Head of caudate nucleus (tissue), 42 donors: ENCODE measurements around the gene SLC2A9.
"Not testable (repeated sequence)": the region's sequence is repeated elsewhere in the genome, so short reads cannot be mapped to it uniquely, and the experiment has no call there.

Source experiments
- DNase-seq, 42 donors: peaks; one replicate each; pipeline versions ENCODE4 v3.0.0 to v3.0.0-alpha.2; 2020 to 2021; ENCODE audit warnings: mixed read lengths in 7 of 42
- intact Hi-C: fragments of 100-400 bp; cut with DNase I; formaldehyde crosslinking; loops from one replicate; pipeline ENCODE4 v1.15.0; 2022

SLC2A9 gene

DNA sequence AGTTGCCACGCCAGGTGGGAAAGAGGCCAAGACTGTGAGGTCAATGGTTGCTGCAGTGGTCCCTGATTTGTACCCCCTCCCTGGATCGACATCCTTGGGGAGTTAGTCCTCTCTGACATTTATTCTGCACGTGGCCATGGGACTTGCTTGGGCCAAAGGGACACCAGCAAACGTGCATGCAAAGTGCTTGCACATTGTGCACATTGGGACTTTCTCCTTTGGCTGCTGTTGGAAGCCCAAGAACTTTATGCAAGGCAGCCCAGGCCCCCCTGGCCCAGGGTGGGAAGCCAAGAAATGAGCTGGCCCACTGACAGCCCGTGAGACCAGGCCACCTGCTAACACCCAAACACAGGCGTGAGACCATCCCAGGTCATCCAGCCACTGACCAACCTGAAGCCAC, 38.1 kb downstream of the SLC2A9 start:
- peak in 1 of 42 donors; percentile 36 for DNase-seq
- intact Hi-C loops, result no loop called here

DNA sequence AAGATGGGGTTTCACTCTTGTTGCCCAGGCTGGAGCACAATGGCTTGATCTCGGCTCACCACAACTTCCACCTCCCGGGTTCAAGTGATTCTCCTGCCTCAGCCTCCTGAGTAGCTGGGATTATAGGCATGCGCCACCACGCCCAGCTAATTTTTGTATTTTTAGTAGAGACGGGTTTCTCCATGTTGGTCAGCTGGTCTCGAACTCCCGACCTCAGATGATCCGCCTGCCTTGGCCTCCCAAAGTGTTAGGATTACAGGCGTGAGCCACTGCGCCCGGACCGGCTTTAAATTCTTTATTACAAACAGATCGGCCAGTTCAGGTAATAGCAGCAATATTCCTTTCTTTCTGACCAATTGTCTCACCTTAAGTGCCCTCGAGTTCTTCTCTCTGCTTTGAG, 39.4 kb downstream of the SLC2A9 start:
- DNase-seq, result peak in 1 of 42 donors; percentile 37

DNA sequence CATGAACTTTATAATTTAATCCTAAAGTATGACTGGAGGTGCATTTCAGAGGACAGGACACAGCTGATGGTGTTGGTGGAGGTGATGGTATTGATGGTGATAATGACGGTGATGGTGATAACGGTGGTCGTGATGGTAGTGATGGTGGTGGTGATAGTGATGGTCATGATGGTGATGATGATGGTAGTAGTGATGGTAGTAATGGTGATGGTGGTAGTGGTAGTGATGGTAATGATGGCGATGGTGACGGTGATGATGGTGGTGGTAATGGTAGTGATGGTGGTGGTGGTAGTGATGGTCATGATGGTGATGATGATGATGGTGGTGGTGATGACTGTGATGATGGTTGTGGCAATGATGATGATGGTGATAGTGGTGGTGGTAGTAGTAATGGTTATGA, 40.4 kb downstream of the SLC2A9 start:
- intact Hi-C loops, result no loop called here

More for the DNA sequence above, 39.4 kb downstream of the SLC2A9 start:
- intact Hi-C loops, result not testable (repeated sequence)

DNA sequence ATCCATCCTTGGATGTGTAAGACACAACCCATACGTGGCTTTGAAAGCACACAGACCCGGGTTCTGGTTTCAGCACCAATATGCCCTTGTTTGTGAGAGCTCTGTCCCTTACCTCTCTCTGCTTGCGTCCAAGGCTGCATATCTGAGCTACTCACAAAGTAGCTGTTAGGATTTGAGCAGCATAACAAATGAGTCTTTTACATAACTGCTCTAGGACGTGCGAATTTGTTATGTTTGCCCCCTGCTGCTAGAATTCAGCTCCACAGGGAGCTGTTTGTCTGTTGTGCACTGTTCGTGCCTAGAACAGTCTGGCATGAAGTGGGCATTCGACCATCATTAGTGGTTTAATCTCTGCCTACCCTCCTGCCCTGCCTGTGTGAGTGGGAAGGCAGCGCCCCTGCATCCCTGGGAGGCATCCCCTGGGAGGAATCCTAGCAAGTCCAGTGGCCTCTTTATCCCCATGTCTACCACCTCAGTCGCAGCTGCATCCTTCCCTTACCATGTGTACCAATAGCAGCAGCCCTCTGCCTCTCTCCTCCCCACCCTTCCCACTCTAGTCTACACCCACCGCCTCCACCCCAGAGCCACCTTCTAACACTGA, 42.1 kb downstream of the SLC2A9 start:
- intact Hi-C loops, result no loop called here
- peak in 3 of 42 donors; percentile 11 to 42 (median 16) for DNase-seq

More for the DNA sequence above, 40.4 kb downstream of the SLC2A9 start:
- no peak for DNase-seq

GRCh38 chr4:9977518-9978031, 43.7 kb downstream of the SLC2A9 start:
- peak in 1 of 42 donors; percentile 12 for DNase-seq
- intact Hi-C loops, result no loop called here

- intact Hi-C loops, result no loop called here
- DNase-seq, result peak in 1 of 42 donors; percentile 26
Observed at GRCh38 chr4:9976781-9977180, 44.5 kb downstream of the SLC2A9 start.

GRCh38 chr4:9976293-9976692, 45.0 kb downstream of the SLC2A9 start:
- intact Hi-C loops, result no loop called here

GRCh38 chr4:9971711-9972110, 49.6 kb downstream of the SLC2A9 start:
- intact Hi-C loops, result no loop called here
- peak in 1 of 42 donors; percentile 16 for DNase-seq

More at GRCh38 chr4:9976293-9976692, 45.0 kb downstream of the SLC2A9 start:
- DNase-seq, result no peak

GRCh38 chr4:9970399-9971011, 50.8 kb downstream of the SLC2A9 start:
- intact Hi-C loops, result no loop called here
- peak in 1 of 42 donors; percentile 33 for DNase-seq

DNA sequence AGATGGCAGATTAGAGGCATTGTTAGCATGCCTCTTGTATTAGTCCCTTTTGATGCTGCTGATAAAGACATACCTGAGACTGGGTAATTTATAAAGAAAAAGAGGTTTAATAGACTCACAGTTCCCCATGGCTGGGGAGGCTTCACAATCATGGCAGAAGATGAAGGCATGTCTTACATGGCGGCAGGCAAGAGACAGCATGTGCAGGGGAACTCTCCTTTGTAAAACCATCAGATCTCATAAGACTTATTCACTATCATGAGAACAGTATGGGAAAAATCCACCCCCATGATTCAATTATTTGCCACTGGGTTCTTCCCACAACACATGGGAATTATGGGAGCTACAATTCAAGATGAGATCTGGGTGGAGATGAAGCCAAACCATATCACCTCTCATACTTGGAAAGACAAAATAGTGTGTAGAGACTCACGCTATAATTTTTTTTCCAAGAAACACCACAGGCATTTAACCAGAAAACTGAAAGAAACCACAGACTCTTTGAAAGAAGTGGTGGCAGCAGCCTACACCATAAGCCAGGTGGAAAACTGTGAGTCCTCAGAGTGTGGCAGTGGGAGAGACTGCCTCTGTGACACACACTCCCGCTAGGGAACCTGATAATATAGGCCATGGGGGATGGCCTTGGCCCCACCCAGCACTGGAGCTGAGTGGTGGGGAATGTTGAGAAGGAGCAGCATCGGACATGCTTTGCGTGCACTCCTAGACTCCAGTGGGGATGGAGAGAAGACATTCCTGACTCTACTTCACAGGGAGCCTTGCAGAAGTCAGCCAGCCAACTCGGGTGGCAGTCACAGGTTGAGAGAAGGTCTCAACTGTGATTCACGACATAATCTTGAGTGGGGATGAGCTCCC, 51.5 kb downstream of the SLC2A9 start:
- intact Hi-C loops, result no loop called here
- peak in 1 of 42 donors; percentile 17 for DNase-seq

DNA sequence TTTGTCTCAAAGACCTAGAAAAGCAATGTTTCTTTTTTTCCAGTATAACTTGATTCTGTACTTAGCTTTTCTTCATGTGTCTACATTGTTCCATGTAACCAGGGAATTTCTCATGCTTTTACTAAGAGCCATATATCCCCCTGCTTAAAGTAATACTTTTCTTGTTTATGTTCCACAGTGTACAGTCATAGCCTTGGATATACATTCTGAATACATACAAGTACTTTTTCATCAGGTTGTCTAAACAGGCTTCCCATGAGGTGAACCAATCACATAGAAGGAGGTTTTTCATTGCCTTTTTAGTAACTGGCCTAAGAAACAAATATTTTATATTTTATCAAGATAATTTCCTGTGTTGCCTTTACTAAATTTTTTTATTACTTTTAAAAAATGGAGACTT, 52.8 kb downstream of the SLC2A9 start:
- intact Hi-C loops, result no loop called here
- DNase-seq, result no peak

- intact Hi-C loops, result no loop called here
- DNase-seq, result peak in 3 of 42 donors; percentile 13 to 33 (median 18)
Observed at GRCh38 chr4:9964879-9965278, 56.4 kb downstream of the SLC2A9 start.

DNA sequence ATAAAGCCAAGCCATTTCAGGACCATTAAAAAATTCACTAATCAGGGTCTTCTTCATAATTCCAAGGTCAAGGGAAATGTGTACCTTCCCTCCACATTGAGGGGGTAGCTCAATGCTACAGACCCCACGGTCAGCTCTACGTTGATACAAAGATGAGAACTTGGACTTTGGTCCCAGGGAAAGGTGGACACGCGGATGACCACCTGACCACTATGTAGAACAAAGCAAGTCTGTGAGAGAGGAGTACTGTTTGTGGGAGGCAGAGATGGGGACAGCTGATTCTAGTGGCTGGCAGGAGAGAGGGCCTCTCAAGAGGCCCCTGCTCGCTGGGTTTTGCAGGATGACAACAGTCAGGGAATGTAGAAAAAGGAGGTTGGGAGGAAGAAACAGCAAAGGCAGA, 58.0 kb downstream of the SLC2A9 start:
- intact Hi-C loops, result no loop called here
- peak in 1 of 42 donors; percentile 14 for DNase-seq

GRCh38 chr4:9962611-9963314, 58.5 kb downstream of the SLC2A9 start:
- DNase-seq, result no peak
- intact Hi-C loops, result no loop called here

DNA sequence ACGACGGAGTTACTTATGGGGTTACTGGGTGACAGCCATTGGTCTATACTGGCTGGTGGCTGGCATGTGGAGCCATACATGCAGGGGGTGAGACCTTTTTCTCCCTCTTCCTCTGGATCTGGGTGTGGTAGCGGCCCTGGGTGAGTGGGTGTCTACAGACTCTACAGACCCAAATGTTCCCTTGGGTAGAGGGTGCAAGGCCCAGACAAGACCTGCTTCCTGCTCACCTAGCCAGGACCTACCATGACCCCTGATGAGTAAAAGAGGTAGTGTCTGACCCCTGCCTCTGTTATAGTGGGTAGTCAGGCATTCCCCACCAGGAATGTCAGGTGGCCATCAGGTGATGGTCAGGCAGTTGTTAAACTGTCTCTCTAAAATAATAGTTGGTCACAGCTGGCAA, 66.8 kb downstream of the SLC2A9 start:
- intact Hi-C loops, result no loop called here

GRCh38 chr4:9953089-9953488, 68.2 kb downstream of the SLC2A9 start:
- peak in 1 of 42 donors; percentile 22 for DNase-seq
- intact Hi-C loops, result no loop called here

More for the DNA sequence above, 66.8 kb downstream of the SLC2A9 start:
- peak in 1 of 42 donors; percentile 16 for DNase-seq

DNA sequence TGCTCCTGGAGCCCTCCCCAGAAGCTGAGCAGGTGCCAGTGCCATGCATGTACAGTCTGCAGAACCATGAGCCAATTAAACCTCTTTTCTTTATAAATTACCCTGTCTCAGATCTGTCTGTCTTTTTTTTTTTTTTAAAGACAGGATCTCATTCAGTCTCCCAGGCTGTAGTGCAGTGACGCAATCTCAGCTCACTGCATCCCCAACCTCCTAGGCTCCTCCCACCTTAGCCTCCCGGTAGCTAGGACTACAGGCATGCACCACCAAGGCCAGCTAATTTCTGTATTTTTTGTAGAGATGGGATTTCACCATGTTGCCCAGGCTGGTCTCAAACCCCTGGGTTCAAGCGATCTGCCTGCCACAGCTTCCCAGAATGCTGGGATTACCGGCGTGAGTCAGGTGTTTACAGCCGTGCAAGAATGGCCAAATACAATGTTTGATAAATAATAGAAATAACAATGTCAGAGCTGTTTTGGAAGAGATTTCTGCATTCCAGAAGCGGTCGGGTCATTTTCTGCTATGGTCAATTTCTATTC, 68.8 kb downstream of the SLC2A9 start:
- DNase-seq, result peak in 1 of 42 donors; percentile 30
- intact Hi-C loops, result no loop called here

- DNase-seq, result no peak
- intact Hi-C loops, result no loop called here
Observed at GRCh38 chr4:9949573-9949972, 71.7 kb downstream of the SLC2A9 start.
